DMS53 (cell line): ENCODE results near the gene NHSL2.
"Not testable (repeated sequence)": the region's sequence is repeated elsewhere in the genome, so short reads cannot be mapped to it uniquely, and the experiment has no call there.

Experiments
- DNase-seq: peaks from one replicate; lab custom pipeline; 2025; lab: John Stamatoyannopoulos, UW

Gene NHSL2

DNA sequence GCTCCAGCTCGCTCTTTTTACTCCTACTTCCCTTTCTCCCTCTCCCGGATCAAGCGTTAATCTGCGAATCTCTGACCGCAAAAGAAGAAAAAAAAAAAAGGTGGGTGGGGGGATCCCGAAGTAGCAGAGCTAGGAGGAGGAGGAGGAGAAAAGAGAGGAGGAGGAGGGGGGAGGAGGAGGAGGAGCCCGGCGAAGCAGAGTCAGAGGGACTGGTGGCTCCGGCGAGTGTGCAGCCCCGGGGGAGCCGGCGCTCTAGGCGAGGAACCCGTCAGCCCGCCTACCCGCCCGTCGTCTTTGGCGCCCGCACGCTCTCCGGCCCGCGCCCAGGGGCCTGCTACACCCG, at the start of gene NHSL2:
TSS of gene NHSL2 (plus strand) at position 203 of the 343 bp plus-strand sequence.
- peak; percentile 63 for DNase-seq

- no peak for DNase-seq
Measured at GRCh38 chrX:71867680-71868079, 43.0 kb upstream of the NHSL2 start.

DNA sequence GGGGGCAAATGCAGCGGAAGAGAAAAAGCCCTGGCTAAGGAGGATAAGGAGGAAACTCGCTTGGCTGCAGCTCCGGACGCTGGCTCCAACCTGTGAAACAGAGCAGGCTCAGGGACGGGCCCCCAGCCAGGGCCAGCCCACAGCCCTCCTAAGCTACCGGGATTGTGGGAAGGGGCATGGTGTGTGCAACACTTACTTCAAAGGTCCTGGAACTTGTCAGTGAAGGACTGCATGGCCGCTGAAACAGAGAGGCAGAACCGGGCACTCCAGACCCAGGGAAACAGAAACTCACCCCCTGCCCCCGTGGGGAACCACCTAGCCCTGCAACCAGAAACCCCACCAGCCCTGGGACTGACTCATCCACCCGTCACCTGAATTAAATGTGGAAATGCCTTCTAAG, 41.1 kb upstream of the NHSL2 start:
- not testable (repeated sequence) for DNase-seq

DNA sequence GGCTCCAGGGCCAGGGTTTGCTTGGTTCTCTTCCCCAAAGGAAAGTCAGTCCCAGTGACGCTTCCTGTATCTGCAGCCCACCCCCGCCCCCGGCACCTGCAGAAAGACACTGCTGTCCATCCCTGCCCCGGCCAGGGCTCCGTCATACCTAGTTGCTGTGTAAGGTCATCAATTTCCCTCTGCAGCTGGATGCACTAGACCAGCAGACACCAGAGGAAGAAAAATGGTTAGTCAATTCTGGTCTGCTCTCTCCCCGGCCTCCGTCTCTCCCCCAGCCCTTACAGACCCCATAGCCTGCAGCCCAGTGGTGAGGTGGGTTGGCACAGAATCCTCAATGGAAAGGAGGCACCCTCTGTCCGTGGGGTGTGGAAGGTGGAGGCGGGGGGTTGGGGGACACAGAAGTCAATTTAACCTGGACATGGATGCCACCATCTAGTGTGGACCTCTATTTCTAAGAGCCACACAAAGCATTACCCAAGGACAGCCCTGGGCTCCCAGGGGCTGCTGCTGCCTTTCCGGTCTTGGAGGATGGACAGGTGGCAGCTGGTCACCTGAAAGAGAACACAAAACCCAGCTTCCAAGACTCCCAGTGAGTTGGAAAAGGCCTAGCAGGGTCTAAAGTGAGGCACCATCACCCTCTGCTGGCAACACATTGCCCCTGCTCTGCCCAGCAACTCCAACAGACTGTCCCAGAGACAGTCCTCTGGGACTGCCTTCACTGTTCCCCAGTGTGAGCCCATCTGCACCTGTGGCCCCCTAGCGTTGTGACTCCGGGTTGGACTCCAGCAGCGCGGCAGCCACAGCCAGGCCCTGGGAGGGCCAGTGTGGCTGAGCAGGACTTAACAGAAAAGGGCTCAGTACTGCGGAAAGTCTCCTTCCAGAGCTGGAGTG, 40.2 kb upstream of the NHSL2 start:
- peak; percentile 59 for DNase-seq

GRCh38 chrX:71871367-71871766, 39.3 kb upstream of the NHSL2 start:
- no peak for DNase-seq

GRCh38 chrX:71872542-71873458, 37.8 kb upstream of the NHSL2 start:
- DNase-seq = peak; percentile 5

- DNase-seq = no peak
Measured at GRCh38 chrX:71873459-71873833, 37.2 kb upstream of the NHSL2 start.

- not testable (repeated sequence) for DNase-seq
Measured at GRCh38 chrX:71876841-71877240, 33.8 kb upstream of the NHSL2 start.

- no peak for DNase-seq
Measured at GRCh38 chrX:71885099-71885498, 25.5 kb upstream of the NHSL2 start.

DNA sequence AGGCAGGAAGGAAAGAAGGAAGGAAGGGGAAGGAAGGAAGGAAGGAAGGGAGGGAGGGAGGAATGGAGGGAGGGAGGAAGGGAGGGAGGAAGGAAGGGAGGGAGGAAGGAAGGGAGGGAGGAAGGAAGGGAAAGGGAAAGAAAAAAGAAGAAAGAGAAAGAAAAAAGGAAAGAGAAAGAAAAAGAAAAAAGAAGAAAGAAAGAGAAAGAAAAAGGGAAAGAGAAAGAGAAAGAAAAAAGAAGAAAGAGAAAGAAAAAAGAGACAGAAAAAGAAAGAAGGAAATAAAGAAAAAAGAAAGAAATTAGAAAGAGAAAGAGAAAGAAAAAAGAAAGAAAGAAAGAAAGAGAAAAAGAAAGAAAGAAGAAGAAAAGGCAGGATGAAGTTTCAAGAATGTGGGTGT, 15.0 kb upstream of the NHSL2 start:
- no peak for DNase-seq

- no peak for DNase-seq
Measured at GRCh38 chrX:71906144-71906543, 4.5 kb upstream of the NHSL2 start.

- DNase-seq = no peak
Measured at GRCh38 chrX:71908387-71908786, 2.3 kb upstream of the NHSL2 start.

- DNase-seq = peak; percentile 28
Measured at GRCh38 chrX:71909956-71910355, 689 bp upstream of the NHSL2 start.

GRCh38 chrX:71910986-71911730, 513 bp downstream of the NHSL2 start:
- DNase-seq = peak; percentile 63

DNA sequence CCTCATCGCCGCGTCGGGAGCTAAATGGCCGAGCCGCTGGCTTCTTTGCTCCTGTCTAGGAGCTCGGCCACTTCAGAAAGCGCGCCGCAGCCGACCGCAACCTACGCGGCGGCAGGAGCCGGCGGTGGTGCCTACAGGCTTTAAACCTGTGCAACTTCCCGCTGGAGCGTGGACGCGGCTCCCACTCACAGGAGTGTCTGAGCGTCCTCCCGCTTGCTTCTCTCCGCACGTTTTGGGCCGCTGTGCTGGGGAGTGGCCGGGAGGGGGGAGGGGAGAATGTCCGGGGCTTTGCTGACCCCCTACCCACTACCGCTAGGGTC, 1.0 kb downstream of the NHSL2 start:
- DNase-seq = peak; percentile 66

- peak; percentile 6 for DNase-seq
Measured at GRCh38 chrX:71912156-71912555, 1.5 kb downstream of the NHSL2 start.

DNA sequence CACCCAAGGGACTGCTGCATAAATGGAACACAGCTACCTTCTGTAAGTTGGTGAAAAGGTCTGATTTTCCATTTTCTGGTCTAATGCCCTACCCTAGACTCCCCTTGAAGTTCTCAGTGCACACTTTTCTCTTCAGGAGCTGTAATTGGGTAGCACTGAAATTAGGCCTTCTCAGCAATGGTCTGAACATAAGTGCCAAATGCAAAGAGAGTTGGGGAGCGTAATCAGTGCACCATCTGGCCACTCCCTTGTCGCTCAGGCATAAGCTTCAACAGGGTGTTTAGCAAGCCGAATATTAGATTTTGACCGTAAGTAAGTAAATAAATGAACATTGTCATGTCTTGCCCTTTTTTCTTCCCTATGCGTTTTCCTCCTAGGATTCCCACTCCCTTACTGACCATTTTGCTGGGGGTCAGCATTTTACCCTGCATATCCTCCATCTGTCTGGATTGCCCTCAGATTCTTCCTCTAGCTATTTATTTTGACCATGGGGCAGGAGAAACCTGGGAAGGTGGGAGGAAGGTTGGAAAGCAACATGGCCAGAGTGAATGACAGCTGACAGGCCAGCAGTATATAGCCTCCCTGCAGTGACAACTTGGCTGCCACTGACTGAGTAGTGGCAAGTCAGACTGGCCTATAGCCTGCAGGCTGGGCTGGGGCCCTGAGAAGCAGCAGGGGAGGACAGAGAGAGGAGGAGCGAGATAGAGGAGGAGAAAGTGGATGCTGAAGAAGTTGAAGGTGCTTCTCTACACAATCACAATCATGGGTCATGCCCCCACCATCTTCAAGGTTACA, 2.7 kb downstream of the NHSL2 start:
- DNase-seq = no peak

- DNase-seq = no peak
Measured at GRCh38 chrX:71917621-71918343, 7.1 kb downstream of the NHSL2 start.

- DNase-seq = no peak
Measured at GRCh38 chrX:71919431-71919830, 8.8 kb downstream of the NHSL2 start.

DNA sequence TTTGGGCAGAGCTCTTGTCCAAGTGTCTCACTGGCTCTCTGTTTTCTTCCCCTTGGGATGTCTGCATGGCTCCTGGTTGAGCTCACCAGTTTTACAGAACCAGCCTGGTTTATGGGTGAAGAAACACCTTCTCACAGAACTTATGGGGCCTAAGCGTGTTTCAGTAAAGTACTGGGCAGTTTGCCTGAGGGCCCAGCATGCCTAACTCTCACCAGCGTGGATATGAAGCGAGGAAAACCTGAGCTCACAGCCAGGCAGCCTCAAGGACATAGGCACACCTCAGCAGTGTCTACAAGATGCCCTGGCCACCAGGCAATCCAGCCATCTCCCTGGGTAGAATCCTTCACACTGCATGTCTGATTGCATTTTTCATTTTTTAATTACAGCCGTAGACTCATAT, 9.2 kb downstream of the NHSL2 start:
- no peak for DNase-seq

DNA sequence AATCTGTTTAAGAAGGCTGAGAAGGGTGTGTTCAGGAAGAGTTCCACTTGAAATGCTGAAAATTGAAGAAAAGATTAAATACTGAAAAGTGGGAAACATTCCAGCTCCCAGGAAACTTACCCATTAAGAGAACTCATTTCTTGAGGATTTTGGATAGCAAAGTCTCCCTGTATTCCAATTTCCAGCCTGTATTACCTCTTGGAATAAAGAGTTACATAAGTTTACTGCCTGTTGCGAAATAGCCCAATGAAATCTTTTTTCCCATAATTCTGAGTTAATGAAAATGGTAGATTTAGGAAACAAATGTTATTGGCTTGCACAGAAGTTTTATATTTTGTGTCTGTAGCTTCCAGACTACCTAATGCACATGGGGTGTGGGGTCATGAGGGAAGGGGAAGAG, 12.0 kb downstream of the NHSL2 start:
- no peak for DNase-seq
